Esophagus muscularis mucosa (tissue), 4 donors: Measurements from ENCODE around the gene ART4. TPM values are rescaled to one million over a fixed set of nuclear protein-coding genes. Genes with fewer than 3 reads are reported as not detected.

ENCODE experiments used
- DNase-seq: peaks from one replicate; pipeline ENCODE4 v3.0.0-alpha.2; 2017; ENCODE audit errors: extremely low spot score
- H3K27ac ChIP-seq, 4 donors: fragments of 200-600 bp; sonication (generic); replicated peaks in 1 of 4; 1 replicate in 3 of 4; 2 replicates in 1 of 4; pipeline ENCODE4 v1.5.1; 2016 to 2019; ENCODE audit warnings: mild to moderate bottlenecking in 1 of 4
- H3K27me3 ChIP-seq, 4 donors: fragments of 200-600 bp; sonication (generic); one replicate each; pipeline versions ENCODE4 v1.5.1 to v1.6.0; 2016 to 2019
- H3K36me3 ChIP-seq, 4 donors: fragments of 200-600 bp; sonication (generic); one replicate each; pipeline ENCODE4 v1.5.1; 2016 to 2019
- H3K4me1 ChIP-seq, 4 donors: fragments of 200-600 bp; sonication (generic); one replicate each; pipeline ENCODE4 v1.5.1; 2016 to 2019
- H3K4me3 ChIP-seq, 4 donors: fragments of 200-600 bp; sonication (generic); 1 replicate in 2 of 4; 2 replicates in 2 of 4; pipeline ENCODE4 v1.5.1; 2016 to 2019; ENCODE audit warnings: mild to moderate bottlenecking in 4 of 4, moderate library complexity in 1 of 4
- H3K9me3 ChIP-seq, 4 donors: fragments of 200-600 bp; sonication (generic); 1 replicate in 3 of 4; 2 replicates in 1 of 4; pipeline ENCODE4 v1.5.1; 2016 to 2019
- EP300 ChIP-seq: sonication (generic); formaldehyde crosslinking; IDR thresholded peaks from one replicate; pipeline ENCODE4 v1.6.1; 2017; ENCODE audit warnings: antibody characterized with exemption
- POLR2A ChIP-seq: fragments of 450-650 bp; IDR thresholded peaks from one replicate; pipeline ENCODE4 v1.6.1; 2017; ENCODE audit warnings: antibody characterized with exemption, moderate library complexity, mild to moderate bottlenecking, low read depth
- POLR2AphosphoS5 ChIP-seq, 2 donors: sonication (generic); formaldehyde crosslinking; IDR thresholded peaks; one replicate each; pipeline ENCODE4 v1.6.1; 2017; ENCODE audit warnings: antibody characterized with exemption in 2 of 2
- WGBS: methylation state at CpG from one replicate; pipeline ENCODE4 v1.1.5; 2018; 5-methylcytosine and 5-hydroxymethylcytosine counted together
- intact Hi-C: fragments of 100-400 bp; cut with DNase I; formaldehyde crosslinking; loops from one replicate; pipeline ENCODE4 v1.15.1; 2023
- total RNA-seq, 4 donors: library from RNA; depleted of rRNA; stranded (reverse); fragments of >200 nt; gene quantifications; one replicate each; pipeline versions ENCODE4 v1.1.0 to v1.2.1, GENCODE V29; 2016
- TF ChIP-seq, protein P1 (sequence below), 3 experiments: fragments of 200-600 bp in 2 of 3; fragments of 450-650 bp in 1 of 3; sonication (generic) in 2 of 3; IDR thresholded peaks; one replicate each; pipeline ENCODE4 v1.5.1; 2017 to 2019; ENCODE audit warnings: antibody characterized with exemption in 3 of 3, mild to moderate bottlenecking in 2 of 3, moderate library complexity in 1 of 3

Gene ART4
- total RNA-seq, 4 donors from 2014 or later = 0.83 to 2.7 (median 1.9) TPM

DNA sequence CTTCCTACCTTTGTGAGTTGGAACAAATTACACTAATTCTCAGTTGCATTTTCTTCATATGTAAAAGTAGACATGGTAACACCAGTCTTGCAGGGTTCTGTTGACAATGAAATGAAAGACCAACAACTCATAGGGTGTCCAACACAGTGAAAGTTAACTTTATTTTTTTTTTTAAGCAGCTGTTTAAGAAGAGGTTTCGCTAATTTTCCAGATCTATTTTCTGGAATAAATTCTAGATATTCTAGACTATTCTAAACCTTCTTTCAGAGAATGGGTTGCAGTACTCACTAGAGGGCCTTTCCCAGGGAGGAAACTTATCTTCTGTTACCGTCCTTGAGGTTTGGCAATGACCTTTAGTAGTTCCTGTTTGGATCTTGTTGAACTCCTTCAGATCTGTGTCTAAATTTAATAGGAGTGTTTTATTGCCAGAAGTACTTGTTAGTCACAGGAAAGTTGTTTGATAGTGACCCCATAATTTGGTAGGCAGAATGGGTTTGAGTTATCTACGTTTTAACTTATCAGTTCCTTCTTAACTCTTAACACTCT is 2.8 kb upstream of the ART4 start:
- Histone ChIP-seq H3K36me3 (no peaks in the 10 kb centered on the region), H3K27ac (peak overlapping the region; percentile 8 to 60 (median 42)), H3K4me1 (peaks cover 35 to 65% (median 48%) of the 10 kb centered on the region in 4 donors), H3K27me3 (no peaks in the 10 kb centered on the region), H3K9me3 (no peaks in the 10 kb centered on the region), H3K4me3 (no peak overlapping the region)
- no peak for DNase-seq
- TF ChIP-seq POLR2AphosphoS5 (IDR thresholded peaks at IDR 0.05) = no peak
- no peak for TF ChIP-seq EP300
- no peak for TF ChIP-seq POLR2A
- TF ChIP-seq, protein P1, sequence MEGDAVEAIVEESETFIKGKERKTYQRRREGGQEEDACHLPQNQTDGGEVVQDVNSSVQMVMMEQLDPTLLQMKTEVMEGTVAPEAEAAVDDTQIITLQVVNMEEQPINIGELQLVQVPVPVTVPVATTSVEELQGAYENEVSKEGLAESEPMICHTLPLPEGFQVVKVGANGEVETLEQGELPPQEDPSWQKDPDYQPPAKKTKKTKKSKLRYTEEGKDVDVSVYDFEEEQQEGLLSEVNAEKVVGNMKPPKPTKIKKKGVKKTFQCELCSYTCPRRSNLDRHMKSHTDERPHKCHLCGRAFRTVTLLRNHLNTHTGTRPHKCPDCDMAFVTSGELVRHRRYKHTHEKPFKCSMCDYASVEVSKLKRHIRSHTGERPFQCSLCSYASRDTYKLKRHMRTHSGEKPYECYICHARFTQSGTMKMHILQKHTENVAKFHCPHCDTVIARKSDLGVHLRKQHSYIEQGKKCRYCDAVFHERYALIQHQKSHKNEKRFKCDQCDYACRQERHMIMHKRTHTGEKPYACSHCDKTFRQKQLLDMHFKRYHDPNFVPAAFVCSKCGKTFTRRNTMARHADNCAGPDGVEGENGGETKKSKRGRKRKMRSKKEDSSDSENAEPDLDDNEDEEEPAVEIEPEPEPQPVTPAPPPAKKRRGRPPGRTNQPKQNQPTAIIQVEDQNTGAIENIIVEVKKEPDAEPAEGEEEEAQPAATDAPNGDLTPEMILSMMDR (IDR thresholded peaks at IDR 0.05) = no peak
- intact Hi-C loops = loop anchor here (5.0 to 10.0 kb wide), 3 partner anchors 41 to 376 kb away; partner anchors contain the start of genes MGP and RERG
- 42% methylated on average over 3 of the region's 3 CpGs for WGBS

DNA sequence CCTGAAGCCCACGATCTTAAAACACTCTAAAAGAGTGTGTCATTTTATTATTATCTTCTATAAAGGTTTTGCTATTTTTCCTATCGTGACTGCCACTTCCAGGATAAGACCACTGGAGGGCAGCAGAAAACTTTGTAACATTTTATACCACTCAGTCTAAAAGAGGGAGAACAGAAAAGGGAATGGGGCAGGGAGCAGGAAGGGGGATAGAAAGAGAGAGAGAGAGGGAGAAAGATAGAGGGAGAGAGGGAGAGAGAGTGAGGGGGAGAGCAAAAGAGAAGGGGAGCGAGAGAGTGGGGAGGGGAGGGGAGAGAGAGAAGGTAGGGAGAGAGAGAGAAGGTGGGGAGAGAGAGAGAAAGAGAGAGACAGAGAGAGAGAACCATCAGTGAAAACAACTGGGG is 2.0 kb upstream of the ART4 start:
- Histone ChIP-seq H3K9me3 (no peaks in the 10 kb centered on the region), H3K27ac (peak overlapping the region; percentile 8 to 60 (median 42)), H3K27me3 (no peaks in the 10 kb centered on the region), H3K4me1 (peaks cover 42 to 72% (median 55%) of the 10 kb centered on the region in 4 donors), H3K36me3 (no peaks in the 10 kb centered on the region), H3K4me3 (no peak overlapping the region)
- DNase-seq = no peak
- intact Hi-C loops = loop anchor here (1.0 to 10.0 kb wide), 4 partner anchors 42 to 377 kb away; partner anchors contain the start of genes MGP and RERG
- WGBS = 7% methylated on average over 3 of the region's 3 CpGs
- no peak for TF ChIP-seq EP300
- TF ChIP-seq, protein P1 (IDR thresholded peaks at IDR 0.05) = peak; percentile 76 to 86 (median 83)
- no peak for TF ChIP-seq POLR2A

DNA sequence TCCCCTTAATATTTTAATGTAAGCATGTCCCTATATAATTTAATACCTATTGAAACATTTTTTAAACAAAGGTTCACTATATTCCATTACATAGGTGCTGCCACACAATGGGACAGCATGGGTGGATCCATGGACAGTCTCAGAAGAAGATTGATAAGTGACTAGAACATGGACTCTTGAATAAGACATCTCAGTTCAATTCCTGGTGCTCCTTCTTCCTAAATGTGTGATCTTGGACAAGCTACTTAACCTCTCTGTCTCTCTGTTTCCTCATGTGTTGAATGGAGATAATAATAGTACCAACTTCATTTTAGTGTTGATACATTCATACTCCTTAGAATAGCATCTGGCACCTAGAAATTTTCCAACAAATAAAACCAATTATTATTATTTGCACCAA is 1.1 kb upstream of the ART4 start:
- Histone ChIP-seq H3K9me3 (no peaks in the 10 kb centered on the region), H3K4me1 (peaks cover 42 to 73% (median 53%) of the 10 kb centered on the region in 4 donors), H3K27ac (no peak overlapping the region), H3K4me3 (no peak overlapping the region), H3K36me3 (no peaks in the 10 kb centered on the region), H3K27me3 (no peaks in the 10 kb centered on the region)
- no peak for DNase-seq
- intact Hi-C loops = loop anchor here (5.0 to 10.0 kb wide), 3 partner anchors 88 to 310 kb away; no protein-coding TSS in a partner anchor
- TF ChIP-seq POLR2AphosphoS5 (IDR thresholded peaks at IDR 0.05) (no peak), POLR2A (no peak), EP300 (no peak)
- TF ChIP-seq, protein P1 (IDR thresholded peaks at IDR 0.05) = no peak

DNA sequence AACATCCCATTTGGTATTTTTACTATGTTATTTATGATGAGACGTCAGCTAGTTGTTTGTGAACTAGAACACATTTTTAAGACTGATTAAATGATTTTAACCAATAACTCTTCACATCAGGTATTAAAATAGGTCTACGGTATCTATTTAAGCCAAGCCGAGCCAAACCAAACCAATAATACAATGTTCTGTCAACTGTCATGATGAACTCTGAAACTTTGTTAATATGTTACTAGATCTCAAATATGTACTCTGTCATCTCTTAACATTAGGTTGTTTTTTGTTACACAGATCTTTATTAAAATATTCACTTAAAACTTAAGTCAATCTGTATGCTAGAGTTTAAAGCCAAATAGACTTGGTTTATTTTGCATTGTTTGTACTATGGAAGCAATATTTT is 1.0 kb downstream of the ART4 start:
- intact Hi-C loops = loop anchor here (5.0 to 10.0 kb wide), 3 partner anchors 90 to 312 kb away; no protein-coding TSS in a partner anchor
- Histone ChIP-seq H3K4me1 (peaks cover 40 to 64% (median 44%) of the 10 kb centered on the region in 4 donors), H3K36me3 (no peaks in the 10 kb centered on the region), H3K27me3 (no peaks in the 10 kb centered on the region), H3K27ac (peak overlapping the region; percentile 53 to 61 (median 57)), H3K9me3 (no peaks in the 10 kb centered on the region), H3K4me3 (no peak overlapping the region)
- no peak for DNase-seq
- TF ChIP-seq POLR2AphosphoS5 (IDR thresholded peaks at IDR 0.05) (no peak), POLR2A (no peak), EP300 (no peak)
- TF ChIP-seq, protein P1 (IDR thresholded peaks at IDR 0.05) = no peak
- WGBS = 70% methylated on average over 3 of the region's 3 CpGs
